Measurements from ENCODE around the gene SPOCD1. TPM values are rescaled to one million over a fixed set of nuclear protein-coding genes. Genes with fewer than 3 reads are reported as not detected.

SPOCD1 gene
- total RNA-seq, 2 experiments from 2014 or later = 0.79 to 0.91 TPM

- H3K9me3 Mint-ChIP-seq (ENCODE audit: low read depth) = no peaks in the 10 kb centered on the region
- POLR2A ChIA-PET = interaction anchor here (0.5 to 1.1 kb wide), 2 partner anchors 144 to 252 kb away, joined by 3 read pairs; no protein-coding TSS in a partner anchor
- H3K27me3 Mint-ChIP-seq = no peaks in the 10 kb centered on the region
Measured at GRCh38 chr1:31814041-31814511, 1.7 kb downstream of the SPOCD1 start.

GRCh38 chr1:31812158-31812829 is 3.5 kb downstream of the SPOCD1 start:
- intact Hi-C loops (cut with DNase I, micrococcal nuclease) = no loop called here
- no peak for ATAC-seq
- H3K4me1 Mint-ChIP-seq = peaks cover 9% of the 10 kb centered on the region
- no peak for DNase-seq
- H3K9me3 Mint-ChIP-seq (ENCODE audit: low read depth) = no peaks in the 10 kb centered on the region
- ChIA-PET POLR2A (no interaction called here), CTCF (interaction anchor here (0.7 to 8.0 kb wide), 4 partner anchors 8 to 151 kb away, joined by 3 to 86 read pairs (median 4); no protein-coding TSS in a partner anchor)
- no peak overlapping the region for H3K27ac Mint-ChIP-seq
- no peak overlapping the region for H3K4me3 Mint-ChIP-seq
- no peaks in the 10 kb centered on the region for H3K36me3 Mint-ChIP-seq (ENCODE audit: low read depth)
- H3K27me3 Mint-ChIP-seq = no peaks in the 10 kb centered on the region

More at GRCh38 chr1:31814041-31814511, 1.7 kb downstream of the SPOCD1 start:
- peaks cover 9% of the 10 kb centered on the region for H3K4me1 Mint-ChIP-seq
- no peaks in the 10 kb centered on the region for H3K36me3 Mint-ChIP-seq (ENCODE audit: low read depth)
- no peak overlapping the region for H3K4me3 Mint-ChIP-seq
- no peak overlapping the region for H3K27ac Mint-ChIP-seq
- intact Hi-C loops (cut with DNase I, micrococcal nuclease) = no loop called here
- ATAC-seq (no peak), DNase-seq (no peak)
- CTCF ChIA-PET = interaction anchor here (0.5 to 8.0 kb wide), 4 partner anchors 87 to 268 kb away, joined by 3 to 86 read pairs (median 6); no protein-coding TSS in a partner anchor

- Mint-ChIP-seq H3K4me1 (peaks cover 9% of the 10 kb centered on the region), H3K4me3 (no peak overlapping the region), H3K27me3 (no peaks in the 10 kb centered on the region), H3K36me3 (ENCODE audit: low read depth) (no peaks in the 10 kb centered on the region), H3K27ac (no peak overlapping the region), H3K9me3 (ENCODE audit: low read depth) (no peaks in the 10 kb centered on the region)
- CTCF ChIA-PET = interaction anchor here (1.0 to 8.0 kb wide), 3 partner anchors 23 to 212 kb away, joined by 3 to 86 read pairs (median 7); no protein-coding TSS in a partner anchor
- intact Hi-C loops (cut with DNase I, micrococcal nuclease) = no loop called here
- POLR2A ChIA-PET = no interaction called here
- no peak for ATAC-seq
- no peak for DNase-seq
Measured at GRCh38 chr1:31811605-31812004, 4.2 kb downstream of the SPOCD1 start.

- ATAC-seq (no peak), DNase-seq (no peak)
- intact Hi-C loops (cut with DNase I, micrococcal nuclease) = no loop called here
- H3K4me3 Mint-ChIP-seq = no peak overlapping the region
- H3K9me3 Mint-ChIP-seq (ENCODE audit: low read depth) = no peaks in the 10 kb centered on the region
- no peak overlapping the region for H3K27ac Mint-ChIP-seq
- no peaks in the 10 kb centered on the region for H3K27me3 Mint-ChIP-seq
- ChIA-PET CTCF (interaction anchor here (0.7 to 8.0 kb wide), 3 partner anchors 21 to 222 kb away, joined by 3 to 86 read pairs (median 7); no protein-coding TSS in a partner anchor), POLR2A (no interaction called here)
- no peaks in the 10 kb centered on the region for H3K36me3 Mint-ChIP-seq (ENCODE audit: low read depth)
- peaks cover 3% of the 10 kb centered on the region for H3K4me1 Mint-ChIP-seq
Measured at GRCh38 chr1:31809698-31810097, 6.1 kb downstream of the SPOCD1 start.

GRCh38 chr1:31807273-31808048 is 8.4 kb downstream of the SPOCD1 start:
- ChIA-PET POLR2A (interaction anchor here (0.6 to 0.7 kb wide), 2 partner anchors 49 to 528 kb away, joined by 3 to 6 read pairs; partner anchors contain the start of gene MARCKSL1), CTCF (interaction anchor here (1.2 kb wide), 1 partner anchor 156 kb away, joined by 3 read pairs; no protein-coding TSS in a partner anchor)
- H3K4me1 Mint-ChIP-seq = peaks cover 12% of the 10 kb centered on the region
- no peaks in the 10 kb centered on the region for H3K36me3 Mint-ChIP-seq (ENCODE audit: low read depth)
- ATAC-seq = no peak
- no peak overlapping the region for H3K27ac Mint-ChIP-seq
- H3K9me3 Mint-ChIP-seq (ENCODE audit: low read depth) = no peaks in the 10 kb centered on the region
- H3K27me3 Mint-ChIP-seq = no peaks in the 10 kb centered on the region
- no peak overlapping the region for H3K4me3 Mint-ChIP-seq
- intact Hi-C loops (cut with DNase I, micrococcal nuclease) = no loop called here
- DNase-seq = peak; percentile 1

DNA sequence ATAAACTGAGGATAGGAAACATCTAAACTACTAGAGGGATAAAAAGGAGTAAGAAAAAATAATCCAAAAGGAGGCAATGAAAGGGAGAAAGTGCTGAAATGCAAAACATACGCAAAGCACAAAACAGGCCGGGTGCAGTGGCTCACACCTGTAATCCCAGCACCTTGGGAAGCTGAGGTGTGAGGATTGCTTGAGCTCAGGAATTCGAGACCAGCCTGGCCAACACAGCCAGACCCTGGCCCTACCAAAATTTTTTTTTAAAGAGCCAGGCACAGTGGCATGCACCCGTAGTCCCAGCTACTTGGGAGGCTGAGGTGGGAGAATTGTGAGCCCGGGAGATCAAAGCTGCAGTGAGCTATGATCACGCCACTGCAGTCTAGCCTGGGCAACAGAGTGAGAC is 10.5 kb downstream of the SPOCD1 start:
- POLR2A ChIA-PET = interaction anchor here (0.7 kb wide), 1 partner anchor 76 kb away, joined by 3 read pairs; no protein-coding TSS in a partner anchor

DNA sequence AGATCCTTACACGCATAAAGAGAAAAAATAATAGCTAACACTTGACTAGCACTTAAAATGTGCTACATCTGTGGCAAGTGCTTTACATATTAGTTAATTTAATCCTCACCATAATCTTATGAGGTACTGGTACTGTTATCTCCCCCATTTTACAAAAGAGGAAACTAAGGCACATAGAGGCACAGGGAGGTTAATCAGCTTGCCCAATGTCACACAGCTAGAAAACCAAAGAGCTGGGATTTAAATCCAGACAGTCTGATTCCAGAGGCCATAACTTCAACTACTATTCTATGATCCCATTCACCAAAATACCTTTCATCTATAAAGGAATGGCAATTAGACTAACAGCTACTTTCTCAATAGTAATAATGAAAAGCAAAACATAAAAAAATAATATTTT is 11.7 kb downstream of the SPOCD1 start:
- Mint-ChIP-seq H3K4me1 (peaks cover 9% of the 10 kb centered on the region), H3K9me3 (ENCODE audit: low read depth) (no peaks in the 10 kb centered on the region), H3K27ac (no peak overlapping the region), H3K4me3 (no peak overlapping the region), H3K36me3 (ENCODE audit: low read depth) (no peaks in the 10 kb centered on the region), H3K27me3 (no peaks in the 10 kb centered on the region)
- ATAC-seq (no peak), DNase-seq (no peak)
- ChIA-PET POLR2A (no interaction called here), CTCF (interaction anchor here (0.6 to 1.3 kb wide), 7 partner anchors 9 to 85 kb away, joined by 3 to 4 read pairs (median 4); partner anchors contain the start of gene SPOCD1)
- intact Hi-C loops (cut with DNase I, micrococcal nuclease) = no loop called here

More for the DNA sequence above, 10.5 kb downstream of the SPOCD1 start:
- peaks cover 9% of the 10 kb centered on the region for H3K4me1 Mint-ChIP-seq
- H3K9me3 Mint-ChIP-seq (ENCODE audit: low read depth) = no peaks in the 10 kb centered on the region
- intact Hi-C loops (cut with DNase I, micrococcal nuclease) = no loop called here
- ATAC-seq (no peak), DNase-seq (peak; percentile 2)
- no peaks in the 10 kb centered on the region for H3K27me3 Mint-ChIP-seq
- H3K4me3 Mint-ChIP-seq = no peak overlapping the region
- CTCF ChIA-PET = interaction anchor here (0.6 to 1.1 kb wide), 4 partner anchors 198 to 615 kb away, joined by 3 to 5 read pairs (median 3); no protein-coding TSS in a partner anchor
- no peak overlapping the region for H3K27ac Mint-ChIP-seq
- H3K36me3 Mint-ChIP-seq (ENCODE audit: low read depth) = no peaks in the 10 kb centered on the region

DNA sequence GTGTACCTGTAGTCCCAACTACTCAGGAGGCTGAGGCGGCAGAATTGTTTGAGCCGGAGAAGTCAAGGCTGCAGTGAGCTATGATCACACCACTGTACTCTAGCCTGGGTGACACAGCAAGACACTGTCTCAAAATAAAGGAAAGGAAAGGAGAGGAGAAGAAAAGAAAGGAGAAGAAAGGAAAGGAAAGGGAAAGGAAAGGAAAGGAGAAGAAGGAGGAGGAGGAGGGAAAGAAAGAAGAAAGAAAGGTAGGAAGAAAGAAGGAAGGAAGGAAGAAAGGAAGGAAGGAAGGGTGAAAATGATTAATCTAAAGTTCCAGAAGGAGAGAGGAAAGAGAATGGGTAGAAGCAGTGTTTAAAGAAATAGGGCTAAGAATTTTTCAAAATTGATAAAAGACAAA is 12.2 kb downstream of the SPOCD1 start:
- ChIA-PET CTCF (interaction anchor here (0.6 to 1.3 kb wide), 8 partner anchors 9 to 540 kb away, joined by 3 to 4 read pairs (median 4); partner anchors contain the start of gene SPOCD1), POLR2A (no interaction called here)
- ATAC-seq (no peak), DNase-seq (no peak)
- Mint-ChIP-seq H3K36me3 (ENCODE audit: low read depth) (no peaks in the 10 kb centered on the region), H3K27me3 (no peaks in the 10 kb centered on the region), H3K9me3 (ENCODE audit: low read depth) (no peaks in the 10 kb centered on the region), H3K27ac (no peak overlapping the region), H3K4me3 (no peak overlapping the region), H3K4me1 (peaks cover 13% of the 10 kb centered on the region)
- intact Hi-C loops (cut with DNase I, micrococcal nuclease) = no loop called here

GRCh38 chr1:31802190-31803150 is 13.4 kb downstream of the SPOCD1 start:
- POLR2A ChIA-PET = no interaction called here
- Mint-ChIP-seq H3K27ac (no peak overlapping the region), H3K27me3 (no peaks in the 10 kb centered on the region), H3K4me3 (no peak overlapping the region), H3K36me3 (ENCODE audit: low read depth) (no peaks in the 10 kb centered on the region), H3K4me1 (peaks cover 19% of the 10 kb centered on the region), H3K9me3 (ENCODE audit: low read depth) (no peaks in the 10 kb centered on the region)
- no peak for ATAC-seq
- DNase-seq = no peak
- CTCF ChIA-PET = interaction anchor here (0.7 kb wide), 1 partner anchor 90 kb away, joined by 3 read pairs; no protein-coding TSS in a partner anchor
- intact Hi-C loops (cut with DNase I, micrococcal nuclease) = no loop called here

DNA sequence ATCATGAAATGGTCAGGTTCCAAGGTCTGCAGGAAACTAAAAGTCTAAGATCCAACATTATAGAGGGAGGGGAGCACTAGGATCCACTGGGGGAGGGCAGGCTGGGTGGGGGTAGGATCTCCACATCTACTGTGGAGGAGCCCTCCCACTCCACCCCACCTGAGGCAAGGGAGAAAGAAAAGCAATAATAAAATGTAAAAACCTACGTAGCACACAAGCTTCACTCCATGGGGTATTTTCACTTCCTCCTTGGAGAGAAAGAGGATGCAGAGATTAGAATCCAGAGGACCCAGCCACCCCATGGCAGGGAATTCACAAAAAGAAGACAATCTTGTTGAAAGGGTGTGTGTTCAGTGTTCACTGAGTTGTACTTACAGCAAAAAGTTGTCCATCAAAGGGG is 14.4 kb downstream of the SPOCD1 start:
- POLR2A ChIA-PET = no interaction called here
- no peak overlapping the region for H3K27ac Mint-ChIP-seq
- DNase-seq = peak; percentile 0
- CTCF ChIA-PET = interaction anchor here (0.6 kb wide), 1 partner anchor 11 kb away, joined by 5 read pairs; no protein-coding TSS in a partner anchor
- no peaks in the 10 kb centered on the region for H3K9me3 Mint-ChIP-seq (ENCODE audit: low read depth)
- intact Hi-C loops (cut with DNase I, micrococcal nuclease) = no loop called here
- no peak for ATAC-seq
- no peaks in the 10 kb centered on the region for H3K27me3 Mint-ChIP-seq
- no peak overlapping the region for H3K4me3 Mint-ChIP-seq
- H3K4me1 Mint-ChIP-seq = peaks cover 19% of the 10 kb centered on the region
- H3K36me3 Mint-ChIP-seq (ENCODE audit: low read depth) = no peaks in the 10 kb centered on the region

GRCh38 chr1:31800674-31800967 is 15.2 kb downstream of the SPOCD1 start:
- Mint-ChIP-seq H3K27ac (no peak overlapping the region), H3K4me3 (no peak overlapping the region), H3K9me3 (ENCODE audit: low read depth) (no peaks in the 10 kb centered on the region), H3K36me3 (ENCODE audit: low read depth) (no peaks in the 10 kb centered on the region), H3K4me1 (peaks cover 19% of the 10 kb centered on the region), H3K27me3 (no peaks in the 10 kb centered on the region)
- intact Hi-C loops (cut with DNase I, micrococcal nuclease) = no loop called here
- POLR2A ChIA-PET = no interaction called here
- peak; percentile 2 for DNase-seq
- ATAC-seq = no peak
- CTCF ChIA-PET = no interaction called here
